C4-2B (cell line): ENCODE results near the gene ADAMTS15.

Experiments used
- CTCF ChIP-seq: fragments of 450-650 bp; conservative IDR thresholded peaks from 2 replicates; pipeline ENCODE4 v1.5.1; 2017; ENCODE audit warnings: mild to moderate bottlenecking
- ZFX ChIP-seq: fragments of 450-650 bp; IDR thresholded peaks from 2 replicates; pipeline ENCODE4 v1.6.1; 2017

GRCh38 chr11:130457623-130458409 lies 9.4 kb downstream of the ADAMTS15 start:
- TF ChIP-seq CTCF (no peak), ZFX (no peak)
